Endothelial cell of hepatic sinusoid (primary cell): ENCODE results near the gene FGF23.

ENCODE experiments used
- in situ Hi-C: cut with HindIII; loops from 2 replicates; pipeline ENCODE4 v1.10.0; 2017; ENCODE audit warnings: low sequenced_read_pairs

Gene FGF23

DNA sequence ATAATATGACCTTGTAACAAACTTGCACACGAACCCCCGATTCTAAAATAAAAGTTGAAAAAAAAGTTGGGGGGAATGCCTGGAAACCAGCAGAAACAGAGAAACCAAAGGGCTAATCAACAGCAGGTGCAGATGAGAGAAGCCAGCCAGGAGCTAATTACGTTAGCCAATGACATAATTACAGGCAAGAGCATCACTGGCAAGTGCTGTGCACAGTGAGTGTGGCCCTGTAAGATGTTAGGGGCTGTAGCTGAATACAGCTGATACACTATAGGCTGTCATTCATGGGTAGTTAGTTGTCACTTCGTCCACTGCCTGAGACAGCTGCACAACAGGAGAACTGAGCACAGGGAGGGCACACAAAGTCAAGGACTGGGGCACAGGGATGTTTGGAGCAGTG, 7.3 kb upstream of the FGF23 start:
- in situ Hi-C loops, result no loop called here

DNA sequence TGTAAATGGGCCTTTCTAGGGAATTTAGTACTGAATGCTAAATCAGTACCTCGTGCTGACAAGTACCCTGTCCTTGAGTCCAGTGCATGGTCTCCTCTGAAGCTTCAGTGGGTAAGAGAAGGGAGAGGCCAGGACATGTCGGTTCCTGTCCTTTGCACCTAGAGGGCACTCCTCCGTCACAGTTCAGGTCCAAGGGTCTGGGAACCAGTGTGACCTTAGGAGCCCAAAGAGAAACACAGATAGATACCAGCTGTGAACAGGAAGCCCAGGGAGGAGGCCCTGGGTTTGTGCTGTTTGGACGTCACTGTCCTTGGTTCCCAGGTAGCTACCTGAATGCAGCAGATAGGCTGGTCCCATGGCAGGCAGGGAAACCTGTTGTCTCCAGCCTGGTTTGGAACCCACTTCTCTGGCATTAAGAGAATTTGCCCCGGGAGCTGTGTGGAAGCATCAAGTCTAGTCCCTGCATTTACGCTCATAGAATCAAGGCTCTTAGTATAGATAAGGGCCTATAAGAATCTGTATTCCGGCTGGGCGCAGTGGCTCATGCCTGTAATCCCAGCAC, 3.9 kb upstream of the FGF23 start:
- in situ Hi-C loops, result loop anchor here (5.0 kb wide), 1 partner anchor 79 kb away; no protein-coding TSS in a partner anchor

DNA sequence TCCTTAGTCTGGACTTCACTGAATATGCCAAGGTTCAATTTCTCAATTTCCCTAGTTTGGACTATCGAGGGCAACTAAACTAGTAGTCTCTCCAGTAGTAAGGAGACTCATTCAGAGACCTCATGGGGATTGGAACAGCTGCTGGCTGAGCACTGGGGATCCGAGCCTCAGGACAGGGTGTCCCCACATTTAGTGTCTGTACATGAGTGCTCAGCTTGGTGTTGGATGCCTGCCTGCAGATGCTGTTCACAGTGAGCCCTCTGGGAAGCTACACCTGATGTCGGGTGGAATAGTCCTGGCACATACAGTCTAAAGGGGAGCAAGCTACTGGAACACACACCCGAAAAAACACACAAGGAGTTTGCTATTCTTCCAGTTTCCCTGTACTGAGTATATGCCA, 820 bp upstream of the FGF23 start:
- in situ Hi-C loops, result loop anchor here (5.0 kb wide), 1 partner anchor 82 kb away; no protein-coding TSS in a partner anchor

DNA sequence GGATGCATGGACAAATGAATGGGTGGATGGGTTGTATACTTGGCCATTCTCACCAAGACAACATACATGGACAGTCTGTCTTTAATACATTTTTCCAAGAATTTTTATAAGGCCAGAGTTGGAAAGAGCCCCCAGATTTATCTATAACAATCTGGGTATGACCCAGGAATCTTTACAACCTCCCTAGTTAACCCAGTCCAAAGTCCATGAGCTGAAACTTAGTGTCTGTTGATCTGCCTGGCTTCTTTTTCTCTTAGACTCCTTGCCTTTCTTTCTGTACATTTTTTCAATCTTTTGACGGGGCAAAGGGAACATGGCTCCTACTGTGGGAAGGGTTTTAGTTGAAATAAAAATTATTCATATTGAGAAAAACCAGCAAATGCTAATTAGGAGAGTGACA, 740 bp downstream of the FGF23 start:
- in situ Hi-C loops, result no loop called here

DNA sequence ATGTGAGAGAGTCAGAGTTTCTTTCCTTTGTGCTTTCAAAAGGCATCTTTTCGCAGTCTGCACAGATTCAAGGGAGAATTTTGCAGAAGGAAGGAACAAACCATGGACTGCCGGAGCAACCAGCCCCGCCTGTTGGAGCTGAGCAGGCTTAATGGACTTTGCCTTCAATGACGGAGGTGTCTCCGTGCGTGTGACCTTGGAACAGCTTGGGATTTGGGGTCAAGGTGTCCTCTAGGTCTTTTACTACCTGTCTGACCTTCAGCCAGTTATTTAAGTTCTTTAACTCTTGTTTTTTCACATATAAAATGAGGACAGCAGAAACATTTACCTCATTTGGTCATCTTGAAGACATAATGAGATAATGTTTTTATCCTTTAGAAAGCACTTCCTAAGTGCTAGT, 4.1 kb downstream of the FGF23 start:
- in situ Hi-C loops, result no loop called here

DNA sequence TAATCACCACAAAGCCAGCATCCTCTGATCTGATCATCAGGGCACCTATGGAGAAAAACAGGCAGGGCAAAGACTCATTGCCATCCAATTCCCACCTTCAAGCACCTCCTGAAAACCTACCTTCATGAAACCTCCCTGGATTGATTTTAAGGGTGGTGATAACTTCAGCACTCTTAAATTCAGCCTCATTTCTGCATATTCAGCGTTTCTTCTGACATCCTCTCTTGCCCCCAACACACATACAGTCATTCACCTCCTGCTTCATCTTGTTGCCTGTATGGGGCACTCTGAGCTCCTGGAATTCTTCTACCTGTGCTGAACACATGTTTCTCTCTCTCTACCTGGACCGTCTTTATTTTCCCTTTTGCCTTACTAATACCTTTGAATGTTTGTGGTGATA, 6.9 kb downstream of the FGF23 start:
- in situ Hi-C loops, result no loop called here

DNA sequence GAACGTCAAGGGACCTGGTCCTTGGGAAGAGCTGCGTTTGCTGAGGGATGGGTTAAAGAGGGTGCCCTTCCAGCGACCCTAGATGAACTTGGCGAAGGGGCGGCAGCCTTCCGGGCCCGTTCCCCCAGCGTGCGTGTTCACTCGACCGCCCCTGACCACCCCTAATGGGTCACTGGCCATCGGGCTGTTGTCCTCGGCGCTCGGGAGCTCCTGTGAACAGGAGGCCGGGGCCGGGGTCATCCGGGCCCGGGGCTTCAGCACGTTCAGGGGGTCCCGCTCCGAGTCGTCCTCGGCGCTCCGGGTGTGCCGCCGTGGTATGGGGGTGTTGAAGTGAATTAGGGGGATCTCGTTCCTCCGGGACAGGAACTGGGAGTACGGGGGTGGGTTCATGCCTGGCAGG, 9.2 kb downstream of the FGF23 start:
- in situ Hi-C loops, result no loop called here

DNA sequence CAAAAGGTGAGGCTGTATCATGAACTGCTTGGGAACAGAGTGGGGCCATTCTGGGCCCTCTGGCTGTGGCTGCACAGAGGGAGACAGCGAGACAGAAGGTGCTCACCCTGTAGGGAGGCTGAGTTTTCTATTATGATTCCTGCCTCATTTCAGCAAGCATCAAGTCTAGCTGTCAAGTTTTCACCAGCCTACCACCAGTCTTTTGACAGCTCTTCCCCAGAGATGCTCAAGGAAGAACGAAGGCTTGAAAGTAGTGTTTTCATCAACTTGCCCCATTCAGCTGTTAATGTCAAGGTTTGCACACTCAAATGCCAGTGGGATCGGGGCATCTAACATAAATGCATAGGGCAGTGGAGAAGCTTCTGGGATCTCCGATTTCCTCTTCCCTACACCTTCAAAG, 10.0 kb downstream of the FGF23 start:
- in situ Hi-C loops, result no loop called here

DNA sequence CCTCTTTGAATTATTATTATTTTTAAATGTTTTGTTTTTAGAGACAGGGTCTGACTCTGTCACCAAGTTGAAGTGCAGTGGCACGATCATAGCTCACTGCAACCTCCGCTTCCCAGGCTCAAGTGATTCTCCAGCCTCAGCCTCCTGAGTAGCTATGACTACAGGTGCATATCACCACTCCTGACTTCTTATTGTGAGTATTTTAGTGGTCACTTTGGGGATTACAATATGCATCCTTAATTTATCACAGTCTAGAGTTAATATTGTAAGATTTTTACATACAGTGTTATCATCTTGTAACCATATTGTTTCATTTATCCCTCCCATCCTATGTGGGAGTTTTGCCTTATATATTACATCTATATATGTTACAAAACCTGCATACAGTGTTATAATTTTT, 13.4 kb downstream of the FGF23 start:
- in situ Hi-C loops, result no loop called here

DNA sequence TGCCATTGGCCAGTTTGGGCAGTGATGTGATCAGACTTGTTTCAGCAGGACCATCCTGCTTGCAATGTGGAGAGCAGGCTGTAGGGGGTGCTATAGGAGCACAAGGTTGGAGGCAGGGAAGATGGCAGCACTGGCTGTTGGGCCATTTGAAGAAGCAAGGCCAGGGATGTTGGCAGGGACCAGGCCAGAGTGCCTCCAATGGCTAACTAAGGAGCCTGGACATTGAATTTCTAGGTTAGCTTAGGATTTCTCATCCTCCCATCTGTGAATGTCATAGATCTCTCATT, 23.5 kb downstream of the FGF23 start:
- in situ Hi-C loops, result no loop called here

DNA sequence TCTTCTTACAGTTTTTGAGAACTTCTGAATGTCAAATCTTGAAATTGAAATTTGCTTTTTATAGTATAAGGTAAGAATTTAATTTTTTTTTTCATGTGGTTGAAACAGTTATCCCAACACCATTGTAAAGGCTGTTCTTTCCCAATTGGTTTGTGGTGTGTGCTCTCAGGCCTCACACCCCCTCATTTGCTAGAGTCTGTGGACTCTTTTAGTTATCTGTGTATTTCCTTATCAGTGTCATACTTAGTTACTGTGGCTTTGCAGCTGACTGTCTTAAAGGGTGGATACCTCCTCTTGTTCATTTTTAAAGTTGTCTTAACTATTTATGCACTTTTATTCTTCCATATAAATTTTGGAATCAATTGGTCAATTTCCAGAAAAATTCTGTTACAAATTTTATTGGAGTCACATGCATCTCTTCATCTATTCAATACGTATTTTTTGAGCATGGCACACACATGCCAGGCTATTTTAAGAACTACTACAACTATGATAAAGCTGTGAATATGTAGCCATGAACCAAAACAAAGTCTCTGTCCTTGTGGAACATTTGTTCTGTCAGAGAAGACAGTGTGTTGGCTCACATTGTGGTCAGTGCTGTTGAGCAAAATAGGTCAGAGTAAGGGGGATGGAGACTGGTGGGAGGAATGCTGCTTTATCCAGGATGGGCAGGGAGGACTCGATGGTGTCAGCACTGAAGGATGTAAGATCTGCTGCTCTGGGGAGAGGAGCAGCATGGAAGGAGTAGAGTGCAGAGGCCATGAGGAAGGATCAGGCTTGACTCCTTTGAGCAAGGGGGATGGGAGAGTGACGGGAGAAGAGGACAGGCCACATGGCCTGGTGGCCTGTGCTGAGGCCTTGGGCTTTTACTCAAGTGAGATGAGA, 24.1 kb downstream of the FGF23 start:
- in situ Hi-C loops, result no loop called here

DNA sequence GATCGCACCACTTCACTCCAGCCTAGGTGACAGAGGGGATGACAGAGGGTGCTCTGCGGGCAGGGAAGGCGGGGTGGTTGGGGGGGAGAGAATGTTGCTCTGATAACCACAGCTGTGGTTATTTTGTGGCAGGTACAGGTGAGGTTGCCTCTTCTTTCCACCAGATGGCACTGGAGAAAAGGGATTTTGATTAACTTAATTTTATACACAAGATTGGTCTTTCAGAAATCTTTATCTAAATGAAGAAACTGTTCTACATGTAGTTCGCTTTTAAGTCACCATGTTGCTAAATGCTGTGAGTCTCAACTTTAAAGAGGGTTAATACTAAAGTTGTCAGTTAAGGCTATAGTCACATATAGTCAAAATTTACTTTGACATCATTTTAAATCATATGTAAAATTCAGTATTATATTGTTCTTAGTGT, 25.7 kb downstream of the FGF23 start:
- in situ Hi-C loops, result no loop called here

DNA sequence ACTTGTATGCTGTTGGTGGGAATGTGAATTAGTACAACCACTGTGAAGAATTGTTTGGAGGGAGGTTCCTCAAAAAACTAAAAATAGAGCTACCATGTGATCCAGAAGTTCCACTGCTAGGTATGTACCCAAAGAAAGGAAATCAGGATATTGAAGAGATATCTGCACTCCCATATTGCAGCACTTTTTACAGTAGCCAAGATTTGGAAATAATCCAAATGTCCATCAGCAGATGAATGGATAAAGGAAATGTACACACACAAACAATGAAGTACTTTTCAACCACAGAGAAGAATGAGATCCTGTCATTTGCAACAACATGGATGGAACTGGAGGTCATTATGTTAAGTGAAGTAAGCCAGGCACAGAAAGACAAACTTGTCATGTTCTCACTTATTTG, 32.6 kb downstream of the FGF23 start:
- in situ Hi-C loops, result no loop called here

DNA sequence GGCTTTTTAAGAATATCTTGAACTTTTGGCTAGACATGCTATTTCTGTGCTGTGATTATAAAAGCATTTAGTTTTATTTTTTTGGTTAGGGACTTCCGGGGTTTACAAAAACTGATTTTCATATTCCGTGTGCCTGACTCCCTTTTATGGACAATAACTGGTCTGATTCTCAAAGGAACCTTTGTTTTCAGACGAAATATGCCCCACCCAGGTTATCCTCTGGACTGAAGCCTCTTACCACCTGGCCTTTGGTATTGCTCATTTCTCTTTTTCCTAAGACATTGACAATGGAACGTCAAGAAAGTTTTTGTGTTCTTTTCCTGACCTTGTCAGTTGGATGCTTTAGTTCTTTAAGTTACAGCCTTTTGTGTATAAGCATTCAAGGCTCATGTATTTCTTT, 47.7 kb downstream of the FGF23 start:
- in situ Hi-C loops, result no loop called here

DNA sequence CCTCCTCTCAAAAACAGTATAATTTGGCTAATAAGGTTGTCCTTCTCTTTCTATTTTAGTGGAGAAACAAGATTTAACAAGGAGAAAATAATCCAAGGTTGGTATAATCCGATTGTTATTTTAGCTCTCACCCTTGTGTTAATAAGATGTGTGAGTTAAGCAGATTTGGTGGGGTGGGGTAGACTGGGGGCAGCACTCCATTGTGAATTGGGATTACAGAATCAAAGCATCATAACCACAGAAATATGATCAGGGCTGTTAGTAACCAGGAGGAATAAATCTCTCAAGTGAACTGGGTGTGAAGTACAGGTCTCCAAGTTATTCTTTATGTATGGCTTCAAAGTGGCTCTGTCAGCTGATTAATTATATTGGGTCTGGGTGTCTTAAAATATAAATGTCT, 48.3 kb downstream of the FGF23 start:
- in situ Hi-C loops, result no loop called here

DNA sequence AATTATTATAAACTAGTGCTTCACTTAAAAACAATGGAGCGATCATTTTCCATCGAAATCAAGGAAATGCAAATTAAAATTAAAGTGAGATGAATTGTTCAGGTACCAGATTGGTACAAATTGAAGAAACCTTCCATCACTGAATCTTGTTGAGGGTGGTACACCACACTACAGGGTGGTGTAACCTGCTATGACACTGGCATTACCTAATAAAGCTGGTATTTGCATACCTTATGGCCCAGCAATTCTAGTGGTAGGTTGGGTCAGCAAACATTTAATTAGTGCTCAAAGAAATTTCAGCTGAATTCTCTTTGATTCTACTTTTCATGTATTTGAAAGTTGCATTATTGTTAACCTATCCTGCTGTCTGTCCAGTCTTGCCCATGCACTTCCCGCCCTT, 49.3 kb downstream of the FGF23 start:
- in situ Hi-C loops, result no loop called here

DNA sequence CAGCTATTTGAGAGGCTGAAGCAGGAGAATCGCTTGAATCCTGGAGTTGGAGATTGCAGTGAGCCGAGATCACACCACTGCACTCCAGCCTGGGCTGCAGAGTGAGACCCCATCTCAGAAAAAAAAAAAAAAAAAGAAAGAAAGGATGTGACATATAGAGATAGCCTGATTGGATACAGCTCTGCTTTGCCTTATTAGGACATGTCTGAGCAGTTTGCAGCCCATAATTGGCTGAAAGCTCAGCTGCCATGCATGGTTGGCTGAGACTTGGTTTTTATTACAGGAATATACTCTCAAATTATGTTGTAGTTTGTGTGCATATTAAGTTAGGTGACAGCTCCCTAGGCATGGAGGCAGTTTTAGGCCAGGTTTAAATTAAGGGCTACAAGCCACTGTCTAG, 52.2 kb downstream of the FGF23 start:
- in situ Hi-C loops, result loop anchor here (10.0 kb wide), 1 partner anchor 208 kb away; the partner anchor contains the start of gene RAD51AP1

DNA sequence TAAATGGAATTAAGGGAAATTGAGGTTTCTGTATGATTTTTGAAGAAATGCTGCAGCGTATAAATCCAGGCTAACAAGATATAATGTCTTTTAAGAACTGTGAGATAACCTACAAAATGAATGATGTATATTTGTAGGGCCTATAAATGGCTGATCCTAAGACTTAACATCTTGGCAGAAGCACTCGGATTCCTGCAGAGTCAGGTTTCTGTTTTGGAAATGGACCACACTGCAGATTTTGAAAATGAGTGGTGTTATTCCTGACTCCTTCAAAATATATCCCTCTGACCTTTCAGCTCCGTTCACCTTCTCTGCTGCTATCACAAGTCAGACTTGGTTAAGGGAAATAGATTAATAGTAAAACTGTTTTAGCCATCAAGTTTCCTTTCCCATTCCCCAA, 53.5 kb downstream of the FGF23 start:
- in situ Hi-C loops, result loop anchor here (10.0 kb wide), 1 partner anchor 209 kb away; the partner anchor contains the start of gene RAD51AP1

DNA sequence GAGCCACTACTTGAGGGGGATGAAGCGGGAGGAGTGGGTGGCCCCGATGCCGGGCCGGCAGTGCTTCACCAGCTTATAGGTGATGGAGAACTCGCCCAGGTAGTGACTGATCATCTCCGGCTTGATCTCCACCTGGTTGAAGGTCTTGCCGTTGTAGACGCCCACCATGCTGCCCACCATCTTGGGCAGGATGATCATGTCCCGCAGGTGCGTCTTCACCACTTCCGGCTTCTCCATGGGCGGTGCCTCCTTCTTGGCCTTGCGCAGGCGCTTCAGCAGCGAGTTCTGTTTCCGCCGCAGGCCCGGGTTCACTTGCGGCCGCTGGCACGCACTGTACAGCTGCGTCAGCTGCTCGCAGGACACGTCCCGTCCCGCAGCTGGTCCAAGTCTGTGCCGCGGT, 55.1 kb downstream of the FGF23 start:
- in situ Hi-C loops, result loop anchor here (10.0 kb wide), 1 partner anchor 210 kb away; the partner anchor contains the start of gene RAD51AP1

DNA sequence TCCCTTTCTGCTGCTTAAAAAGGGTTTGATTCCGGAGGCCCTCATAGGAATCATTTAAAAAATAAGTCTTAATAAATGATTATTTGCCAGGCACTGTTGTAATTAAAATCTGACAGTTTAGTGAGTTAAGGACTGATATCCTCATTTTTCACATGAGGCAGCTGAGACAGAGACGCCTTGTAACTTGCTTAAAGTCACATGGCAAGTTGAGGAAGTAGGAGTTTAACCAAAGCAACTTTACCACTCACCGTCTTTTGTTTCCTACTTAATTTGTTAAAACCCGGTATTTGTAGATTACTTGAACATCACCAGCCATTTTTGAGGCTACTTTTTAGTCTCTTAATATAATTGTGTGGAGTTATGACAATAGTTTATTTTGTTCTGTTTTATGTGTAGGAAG, 56.1 kb downstream of the FGF23 start:
- in situ Hi-C loops, result loop anchor here (10.0 kb wide), 1 partner anchor 211 kb away; the partner anchor contains the start of gene RAD51AP1

DNA sequence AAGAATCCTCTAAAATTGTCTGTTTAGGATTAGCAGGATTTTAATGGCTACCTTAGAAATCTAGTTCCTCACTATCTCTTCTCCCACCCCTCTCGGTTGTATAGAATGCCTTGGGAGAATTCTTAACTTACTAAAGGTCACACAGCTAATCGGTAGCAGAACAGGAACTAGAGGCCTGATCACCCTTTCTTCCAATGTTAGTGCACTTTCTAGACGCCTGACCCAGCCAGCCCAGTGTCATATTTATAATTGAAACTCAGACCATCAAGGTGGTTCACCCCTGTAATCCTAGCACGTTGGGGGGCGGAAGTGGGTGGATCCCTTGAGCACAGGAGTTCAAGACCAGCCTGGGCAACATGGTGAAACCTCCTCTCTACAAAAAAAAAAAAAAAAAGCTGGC, 56.8 kb downstream of the FGF23 start:
- in situ Hi-C loops, result loop anchor here (10.0 kb wide), 1 partner anchor 212 kb away; the partner anchor contains the start of gene RAD51AP1
